CD14-positive monocyte (primary cell): Measurements from ENCODE around the gene MPHOSPH6. TPM values are rescaled to one million over a fixed set of nuclear protein-coding genes. Genes with fewer than 3 reads are reported as not detected.
A peak's percentile ranks its signal among the peaks of the same experiment; 100 is the strongest.

ENCODE experiments used
- DNase-seq, 3 donors: peaks; one replicate each; pipeline ENCODE4 v3.0.0-alpha.2; 2011 to 2022
- H2AFZ ChIP-seq: 2 replicates; pipeline ENCODE4 v1.6.0; 2012; ENCODE audit warnings: mild to moderate bottlenecking, low read depth, low read length, inconsistent platforms; ENCODE audit not compliant: insufficient read depth, poor library complexity, severe bottlenecking
- H3K27ac ChIP-seq, 2 donors: 1 replicate in 1 of 2; 2 replicates in 1 of 2; pipeline ENCODE4 v1.5.1; 2012 to 2013; ENCODE audit warnings: low read length in 2 of 2, control low read depth in 1 of 2, inconsistent platforms in 1 of 2, low read depth in 1 of 2, mild to moderate bottlenecking in 1 of 2
- H3K27me3 ChIP-seq, 2 donors: one replicate each; pipeline versions ENCODE4 v1.6.0 to v1.6.1; 2011 to 2013; ENCODE audit warnings: low read length in 2 of 2; ENCODE audit not compliant: control insufficient read depth in 2 of 2, insufficient read depth in 2 of 2
- H3K36me3 ChIP-seq, 2 donors: replicated peaks in 1 of 2; 1 replicate in 1 of 2; 2 replicates in 1 of 2; pipeline versions ENCODE4 v1.5.1 to v1.6.1; 2012 to 2013; ENCODE audit warnings: low read length in 2 of 2, control low read depth in 1 of 2, inconsistent platforms in 1 of 2, mild to moderate bottlenecking in 1 of 2; ENCODE audit not compliant: insufficient read depth in 2 of 2, control insufficient read depth in 1 of 2
- H3K4me1 ChIP-seq, 2 donors: 1 replicate in 1 of 2; 2 replicates in 1 of 2; pipeline versions ENCODE4 v1.5.1 to v1.6.1; 2012 to 2013; ENCODE audit warnings: low read length in 2 of 2, control low read depth in 1 of 2, inconsistent platforms in 1 of 2, mild to moderate bottlenecking in 1 of 2, moderate library complexity in 1 of 2; ENCODE audit not compliant: insufficient read depth in 2 of 2, control insufficient read depth in 1 of 2
- H3K4me2 ChIP-seq: replicated peaks from 2 replicates; pipeline ENCODE3; 2012; ENCODE audit warnings: low read length, moderate library complexity, mild to moderate bottlenecking; ENCODE audit not compliant: poor library complexity, severe bottlenecking; ENCODE audit errors: extremely low read depth
- H3K4me3 ChIP-seq, 3 experiments: fragments of 200-600 bp in 1 of 3; sonication (generic) in 1 of 3; replicated peaks in 1 of 3; 1 replicate in 2 of 3; 2 replicates in 1 of 3; pipeline ENCODE4 v1.5.1; 2011 to 2013; ENCODE audit warnings: low read length in 3 of 3, mild to moderate bottlenecking in 3 of 3, control low read depth in 2 of 3, low read depth in 2 of 3, inconsistent platforms in 1 of 3, moderate library complexity in 1 of 3
- H3K79me2 ChIP-seq: 2 replicates; pipeline ENCODE4 v1.6.0; 2012; ENCODE audit warnings: mild to moderate bottlenecking, control low read depth, inconsistent platforms, low read length, moderate library complexity; ENCODE audit not compliant: insufficient read depth
- H3K9ac ChIP-seq: 2 replicates; pipeline ENCODE4 v1.6.0; 2017; ENCODE audit warnings: low read length, mild to moderate bottlenecking; ENCODE audit not compliant: insufficient read depth, poor library complexity, severe bottlenecking
- H3K9me3 ChIP-seq, 2 donors: replicated peaks in 1 of 2; 1 replicate in 1 of 2; 2 replicates in 1 of 2; pipeline versions ENCODE4 v1.5.1 to v1.6.1; 2012 to 2013; ENCODE audit warnings: low read length in 2 of 2, control low read depth in 1 of 2; ENCODE audit not compliant: control insufficient read depth in 1 of 2, insufficient read depth in 1 of 2
- H4K20me1 ChIP-seq: 2 replicates; pipeline ENCODE4 v1.6.0; 2012; ENCODE audit warnings: mild to moderate bottlenecking, low read length, control low read depth, moderate library complexity; ENCODE audit not compliant: insufficient read depth
- H3K27ac Mint-ChIP-seq, 7 donors: one replicate each; pipeline ENCODE4 v1.8.0; 2020; ENCODE audit warnings: mild to moderate bottlenecking in 7 of 7, mixed read lengths in 7 of 7, moderate library complexity in 6 of 7, inconsistent platforms in 2 of 7
- H3K27me3 Mint-ChIP-seq, 3 donors: one replicate each; pipeline ENCODE4 v1.8.0; 2021 to 2022; ENCODE audit warnings: low read depth in 3 of 3, mild to moderate bottlenecking in 3 of 3, mixed read lengths in 3 of 3, moderate library complexity in 3 of 3, inconsistent platforms in 1 of 3
- H3K36me3 Mint-ChIP-seq, 2 donors: one replicate each; pipeline ENCODE4 v1.8.0; 2020; ENCODE audit warnings: mixed read lengths in 2 of 2, inconsistent platforms in 1 of 2, mild to moderate bottlenecking in 1 of 2
- H3K4me1 Mint-ChIP-seq: one replicate; pipeline ENCODE4 v1.8.0; 2020; ENCODE audit warnings: mild to moderate bottlenecking, mixed read lengths
- H3K4me3 Mint-ChIP-seq, 2 donors: one replicate each; pipeline ENCODE4 v1.8.0; 2020; ENCODE audit warnings: mild to moderate bottlenecking in 2 of 2, mixed read lengths in 2 of 2, moderate library complexity in 1 of 2
- H3K9me3 Mint-ChIP-seq, 7 donors: one replicate each; pipeline ENCODE4 v1.8.0; 2020 to 2022; ENCODE audit warnings: mixed read lengths in 7 of 7, mild to moderate bottlenecking in 6 of 7, moderate library complexity in 6 of 7, inconsistent platforms in 2 of 7
- WGBS: methylation state at CpG from one replicate; pipeline ENCODE4 v1.1.5; 2013; ENCODE audit warnings: missing lambda C conversion rate; ENCODE audit not compliant: insufficient coverage; 5-methylcytosine and 5-hydroxymethylcytosine counted together
- intact Hi-C, 2 donors: fragments of 100-400 bp; cut with micrococcal nuclease; formaldehyde crosslinking; loops; one replicate each; pipeline versions ENCODE4 v1.15.0 to v1.15.1; 2023
- polyA plus RNA-seq, 3 donors: library from polyadenylated mRNA; depleted of rRNA in 1 of 3; unstranded in 2 of 3; stranded (reverse) in 1 of 3; fragments of 300-500 nt in 2 of 3; fragments of >200 nt in 1 of 3; fragmentation: Illumina TruSeq in 2 of 3; gene quantifications; 1 replicate in 2 of 3; 2 replicates in 1 of 3; pipeline ENCODE4 v1.2.3, GENCODE V29; 2012 to 2021
- TF ChIP-seq, protein P1 (sequence below): fragments of 200-600 bp; IDR thresholded peaks from one replicate; pipeline ENCODE4 v1.8.0; 2022; ENCODE audit warnings: antibody characterized with exemption, mild to moderate bottlenecking

MPHOSPH6 gene
- polyA plus RNA-seq, 3 donors: 8.6 to 37.6 (median 20.2) TPM

DNA sequence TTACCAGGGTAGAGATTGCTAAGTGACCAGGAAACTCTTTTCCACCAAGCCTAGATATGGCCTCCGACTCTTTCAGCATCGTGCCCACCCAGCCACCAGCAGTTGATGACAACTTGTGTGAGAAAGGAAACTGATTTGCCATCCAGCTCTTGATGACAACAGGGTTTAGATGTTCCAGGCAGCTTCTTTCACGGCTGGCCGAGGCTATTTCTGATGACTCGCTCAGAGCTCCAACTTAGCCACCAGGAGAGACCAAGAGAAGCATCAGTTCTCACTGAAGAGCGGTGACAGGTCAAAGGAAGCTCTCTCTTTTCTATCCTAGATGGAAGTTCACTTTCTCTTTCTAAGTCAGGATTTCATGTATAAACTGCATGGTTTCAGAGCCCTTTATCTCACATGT, 61.2 kb downstream of the MPHOSPH6 start:
- no peak overlapping the region for H3K4me3 ChIP-seq
- TF ChIP-seq, protein P1, sequence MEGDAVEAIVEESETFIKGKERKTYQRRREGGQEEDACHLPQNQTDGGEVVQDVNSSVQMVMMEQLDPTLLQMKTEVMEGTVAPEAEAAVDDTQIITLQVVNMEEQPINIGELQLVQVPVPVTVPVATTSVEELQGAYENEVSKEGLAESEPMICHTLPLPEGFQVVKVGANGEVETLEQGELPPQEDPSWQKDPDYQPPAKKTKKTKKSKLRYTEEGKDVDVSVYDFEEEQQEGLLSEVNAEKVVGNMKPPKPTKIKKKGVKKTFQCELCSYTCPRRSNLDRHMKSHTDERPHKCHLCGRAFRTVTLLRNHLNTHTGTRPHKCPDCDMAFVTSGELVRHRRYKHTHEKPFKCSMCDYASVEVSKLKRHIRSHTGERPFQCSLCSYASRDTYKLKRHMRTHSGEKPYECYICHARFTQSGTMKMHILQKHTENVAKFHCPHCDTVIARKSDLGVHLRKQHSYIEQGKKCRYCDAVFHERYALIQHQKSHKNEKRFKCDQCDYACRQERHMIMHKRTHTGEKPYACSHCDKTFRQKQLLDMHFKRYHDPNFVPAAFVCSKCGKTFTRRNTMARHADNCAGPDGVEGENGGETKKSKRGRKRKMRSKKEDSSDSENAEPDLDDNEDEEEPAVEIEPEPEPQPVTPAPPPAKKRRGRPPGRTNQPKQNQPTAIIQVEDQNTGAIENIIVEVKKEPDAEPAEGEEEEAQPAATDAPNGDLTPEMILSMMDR: no peak
- no peak overlapping the region for H3K4me3 Mint-ChIP-seq
- H3K36me3 Mint-ChIP-seq: no peaks in the 10 kb centered on the region
- no peaks in the 10 kb centered on the region for H3K4me1 Mint-ChIP-seq
- H4K20me1 ChIP-seq: no peaks in the 10 kb centered on the region
- DNase-seq: peak in 1 of 3 donors; percentile 48
- H3K27me3 ChIP-seq: no peaks in the 10 kb centered on the region
- H3K27ac Mint-ChIP-seq: no peak overlapping the region
- intact Hi-C loops: no loop called here
- no peaks in the 10 kb centered on the region for H3K79me2 ChIP-seq
- H3K9me3 ChIP-seq: no peaks in the 10 kb centered on the region
- no peak overlapping the region for H3K27ac ChIP-seq
- H3K27me3 Mint-ChIP-seq: peaks cover 4 to 8% (median 5%) of the 10 kb centered on the region in 3 donors
- no peaks in the 10 kb centered on the region for H3K4me1 ChIP-seq
- H3K4me2 ChIP-seq: no peak overlapping the region
- H3K36me3 ChIP-seq: no peaks in the 10 kb centered on the region
- peaks cover 0 to 2% (median 1%) of the 10 kb centered on the region in 7 donors for H3K9me3 Mint-ChIP-seq
- H2AFZ ChIP-seq: no peak overlapping the region
- H3K9ac ChIP-seq: no peak overlapping the region
- WGBS: 89% methylated on average over 5 of the region's 6 CpGs

DNA sequence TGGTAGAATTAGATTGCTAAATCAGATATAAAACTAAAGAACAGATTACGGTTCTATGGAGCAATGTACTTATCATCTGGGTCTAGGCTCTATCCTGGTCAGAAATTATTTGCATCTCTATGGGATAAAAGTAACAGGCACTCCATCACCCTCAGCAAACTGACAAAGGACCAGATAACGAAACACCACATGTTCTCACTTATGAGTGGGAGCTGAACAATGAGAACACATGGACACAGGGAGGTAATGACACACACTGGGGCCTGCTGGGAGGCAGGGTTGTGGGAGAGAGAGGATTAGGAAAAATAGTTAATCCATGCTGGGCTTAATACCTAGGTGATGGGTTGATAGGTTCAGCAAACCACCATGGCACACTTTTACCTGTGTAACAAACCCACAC, 61.9 kb downstream of the MPHOSPH6 start:
- H3K27me3 Mint-ChIP-seq: peaks cover 4 to 8% (median 5%) of the 10 kb centered on the region in 3 donors
- H3K9me3 ChIP-seq: no peaks in the 10 kb centered on the region
- H3K4me1 ChIP-seq: no peaks in the 10 kb centered on the region
- no peak overlapping the region for H3K9ac ChIP-seq
- H3K36me3 ChIP-seq: no peaks in the 10 kb centered on the region
- no peaks in the 10 kb centered on the region for H3K79me2 ChIP-seq
- H3K27ac Mint-ChIP-seq: peak overlapping the region in 1 of 7 donors; percentile 11
- TF ChIP-seq, protein P1: no peak
- DNase-seq: no peak
- intact Hi-C loops: no loop called here
- H3K9me3 Mint-ChIP-seq: peaks cover 0 to 1% (median 0%) of the 10 kb centered on the region in 7 donors
- no peaks in the 10 kb centered on the region for H4K20me1 ChIP-seq
- H3K4me3 Mint-ChIP-seq: no peak overlapping the region
- no peak overlapping the region for H3K27ac ChIP-seq
- H3K27me3 ChIP-seq: no peaks in the 10 kb centered on the region
- no peak overlapping the region for H3K4me2 ChIP-seq
- H3K36me3 Mint-ChIP-seq: no peaks in the 10 kb centered on the region
- WGBS: no CpG with 5 or more reads among the region's 2 CpGs
- no peak overlapping the region for H2AFZ ChIP-seq
- no peak overlapping the region for H3K4me3 ChIP-seq
- no peaks in the 10 kb centered on the region for H3K4me1 Mint-ChIP-seq
